Smooth muscle cell (in vitro differentiated cells): ENCODE results near the gene ADARB1. TPM values are rescaled to one million over a fixed set of nuclear protein-coding genes. Genes with fewer than 3 reads are reported as not detected.

ENCODE experiments used
- DNase-seq: peaks from one replicate; lab custom pipeline; 2025; ENCODE audit not compliant: unreplicated experiment; lab: John Stamatoyannopoulos, UW
- H2AFZ ChIP-seq: fragments of 200-600 bp; sonication (generic); 2 replicates; pipeline ENCODE4 v1.6.0; 2016; ENCODE audit warnings: antibody characterized with exemption, low read depth, mild to moderate bottlenecking
- H3F3A ChIP-seq: fragments of 200-600 bp; sonication (generic); 2 replicates; pipeline ENCODE4 v1.6.0; 2017; ENCODE audit warnings: antibody characterized with exemption, low read depth
- H3K27ac ChIP-seq: fragments of 200-600 bp; sonication (generic); 2 replicates; pipeline ENCODE4 v1.5.1; 2016; ENCODE audit warnings: low read depth, mild to moderate bottlenecking
- H3K27me3 ChIP-seq: fragments of 200-600 bp; sonication (generic); 2 replicates; pipeline ENCODE4 v1.6.1; 2016; ENCODE audit warnings: low read depth, mild to moderate bottlenecking
- H3K36me3 ChIP-seq: fragments of 200-600 bp; sonication (generic); 2 replicates; pipeline ENCODE4 v1.5.1; 2016; ENCODE audit warnings: low read depth
- H3K4me1 ChIP-seq: fragments of 200-600 bp; sonication (generic); 2 replicates; pipeline ENCODE4 v1.5.1; 2016; ENCODE audit warnings: low read depth
- H3K4me2 ChIP-seq: fragments of 200-600 bp; sonication (generic); 2 replicates; pipeline ENCODE4 v1.6.0; 2016; ENCODE audit warnings: mild to moderate bottlenecking
- H3K4me3 ChIP-seq: fragments of 200-600 bp; sonication (generic); 2 replicates; pipeline ENCODE4 v1.5.1; 2016; ENCODE audit warnings: mild to moderate bottlenecking
- H3K79me2 ChIP-seq: fragments of 200-600 bp; sonication (generic); 2 replicates; pipeline ENCODE4 v1.6.0; 2016; ENCODE audit warnings: low read depth, mild to moderate bottlenecking
- H3K9ac ChIP-seq: fragments of 200-600 bp; sonication (generic); 2 replicates; pipeline ENCODE4 v1.6.0; 2016; ENCODE audit warnings: low read depth
- H3K9me3 ChIP-seq: fragments of 200-600 bp; sonication (generic); replicated peaks from 2 replicates; pipeline ENCODE4 v1.5.1; 2016; ENCODE audit warnings: low read depth
- H4K20me1 ChIP-seq: fragments of 200-600 bp; sonication (generic); 2 replicates; pipeline ENCODE4 v1.6.0; 2016; ENCODE audit warnings: low read depth
- CTCF ChIP-seq: fragments of 200-600 bp; sonication (generic); IDR thresholded peaks from 2 replicates; pipeline ENCODE4 v1.5.1; 2017; ENCODE audit warnings: borderline replicate concordance, mild to moderate bottlenecking, antibody characterized with exemption; ENCODE audit not compliant: insufficient read depth, poor library complexity, severe bottlenecking
- WGBS: methylation state at CpG from one replicate; pipeline ENCODE4 v1.1.7; 2016; ENCODE audit warnings: low lambda C conversion rate; 5-methylcytosine and 5-hydroxymethylcytosine counted together
- polyA plus RNA-seq: library from polyadenylated mRNA; unstranded; fragments of >200 nt; fragmentation: Nextera tagmentation; extraction: Ambion mirVana; gene quantifications from 2 replicates; pipeline ENCODE4 v1.2.1, GENCODE V29; 2016
- total RNA-seq: library from RNA; depleted of rRNA; stranded (reverse); fragments of >200 nt; gene quantifications from 2 replicates; pipeline ENCODE4 v1.2.3, GENCODE V29; 2014

ADARB1 gene
- total and polyA plus RNA-seq, 2 experiments from 2014 or later = 25.6 to 28.9 TPM

GRCh38 chr21:45100866-45101265, 26.5 kb downstream of the ADARB1 start:
- H3K36me3 ChIP-seq = no peaks in the 10 kb centered on the region
- H3K79me2 ChIP-seq = peaks cover 86% of the 10 kb centered on the region
- no peak overlapping the region for H2AFZ ChIP-seq
- H3K27ac ChIP-seq = no peak overlapping the region
- no peak overlapping the region for H3K9ac ChIP-seq
- peaks cover 6% of the 10 kb centered on the region for H3K4me1 ChIP-seq
- TF ChIP-seq CTCF = no peak
- 96% methylated on average over 26 of the region's 40 CpGs for WGBS
- H3K9me3 ChIP-seq = no peaks in the 10 kb centered on the region
- no peaks in the 10 kb centered on the region for H3K27me3 ChIP-seq
- peaks cover 99% of the 10 kb centered on the region for H4K20me1 ChIP-seq
- H3K4me2 ChIP-seq = no peak overlapping the region
- no peak overlapping the region for H3K4me3 ChIP-seq
- no peak for DNase-seq
- peaks cover 14% of the 10 kb centered on the region for H3F3A ChIP-seq

GRCh38 chr21:45102391-45102932, 28.1 kb downstream of the ADARB1 start:
- no peak for DNase-seq
- Histone ChIP-seq H3K79me2 (peaks cover 84% of the 10 kb centered on the region), H4K20me1 (peaks cover 94% of the 10 kb centered on the region), H2AFZ (no peak overlapping the region), H3K4me3 (no peak overlapping the region), H3F3A (peaks cover 14% of the 10 kb centered on the region), H3K27me3 (no peaks in the 10 kb centered on the region), H3K27ac (no peak overlapping the region), H3K4me2 (no peak overlapping the region), H3K36me3 (no peaks in the 10 kb centered on the region), H3K4me1 (peaks cover 14% of the 10 kb centered on the region), H3K9ac (no peak overlapping the region), H3K9me3 (no peaks in the 10 kb centered on the region)
- WGBS = 83% methylated on average over 2 of the region's 2 CpGs
- no peak for TF ChIP-seq CTCF

- Histone ChIP-seq H3K9me3 (no peaks in the 10 kb centered on the region), H3K27ac (no peak overlapping the region), H3K36me3 (no peaks in the 10 kb centered on the region), H3K4me2 (no peak overlapping the region), H3F3A (peaks cover 14% of the 10 kb centered on the region), H3K4me3 (no peak overlapping the region), H2AFZ (no peak overlapping the region), H3K4me1 (peaks cover 14% of the 10 kb centered on the region), H3K79me2 (peaks cover 84% of the 10 kb centered on the region), H3K9ac (no peak overlapping the region), H4K20me1 (peaks cover 94% of the 10 kb centered on the region), H3K27me3 (no peaks in the 10 kb centered on the region)
- 97% methylated on average over 9 of the region's 9 CpGs for WGBS
- DNase-seq = no peak
- no peak for TF ChIP-seq CTCF
Measured at GRCh38 chr21:45103971-45104520, 29.7 kb downstream of the ADARB1 start.

- H3K4me1 ChIP-seq = peaks cover 14% of the 10 kb centered on the region
- no peak overlapping the region for H3K9ac ChIP-seq
- peaks cover 94% of the 10 kb centered on the region for H4K20me1 ChIP-seq
- H3K4me3 ChIP-seq = no peak overlapping the region
- H3K79me2 ChIP-seq = peaks cover 86% of the 10 kb centered on the region
- H3K9me3 ChIP-seq = no peaks in the 10 kb centered on the region
- H3K36me3 ChIP-seq = no peaks in the 10 kb centered on the region
- H3K27ac ChIP-seq = no peak overlapping the region
- H3F3A ChIP-seq = peaks cover 14% of the 10 kb centered on the region
- no peak overlapping the region for H2AFZ ChIP-seq
- 64% methylated on average over 3 of the region's 3 CpGs for WGBS
- H3K4me2 ChIP-seq = no peak overlapping the region
- no peak for DNase-seq
- TF ChIP-seq CTCF = no peak
- no peaks in the 10 kb centered on the region for H3K27me3 ChIP-seq
Measured at GRCh38 chr21:45104560-45104959, 30.2 kb downstream of the ADARB1 start.
